Hematopoietic multipotent progenitor cell (in vitro differentiated cells): Measurements from ENCODE around the gene TOB2. TPM values are rescaled to one million over a fixed set of nuclear protein-coding genes. Genes with fewer than 3 reads are reported as not detected.
A peak's percentile ranks its signal among the peaks of the same experiment; 100 is the strongest.
"Not testable (repeated sequence)": the region's sequence is repeated elsewhere in the genome, so short reads cannot be mapped to it uniquely, and the experiment has no call there.

ENCODE experiments used
- DNase-seq, 3 donors: peaks; one replicate each; pipeline ENCODE4 v3.0.0-alpha.2; 2011 to 2015; ENCODE audit warnings: low read depth in 2 of 3, low spot score in 2 of 3
- total RNA-seq: library from RNA; depleted of rRNA; stranded (reverse); fragments of >200 nt; gene quantifications from one replicate; pipeline ENCODE4 v1.2.3, GENCODE V29; 2012

The TOB2 gene
- total RNA-seq, 1 donor, result 29.9 TPM

GRCh38 chr22:41431656-41432055, 14.9 kb downstream of the TOB2 start:
- no peak for DNase-seq

- no peak for DNase-seq
Measured at GRCh38 chr22:41429951-41430332, 16.7 kb downstream of the TOB2 start.

- no peak for DNase-seq
Measured at GRCh38 chr22:41429232-41429950, 17.2 kb downstream of the TOB2 start.

DNA sequence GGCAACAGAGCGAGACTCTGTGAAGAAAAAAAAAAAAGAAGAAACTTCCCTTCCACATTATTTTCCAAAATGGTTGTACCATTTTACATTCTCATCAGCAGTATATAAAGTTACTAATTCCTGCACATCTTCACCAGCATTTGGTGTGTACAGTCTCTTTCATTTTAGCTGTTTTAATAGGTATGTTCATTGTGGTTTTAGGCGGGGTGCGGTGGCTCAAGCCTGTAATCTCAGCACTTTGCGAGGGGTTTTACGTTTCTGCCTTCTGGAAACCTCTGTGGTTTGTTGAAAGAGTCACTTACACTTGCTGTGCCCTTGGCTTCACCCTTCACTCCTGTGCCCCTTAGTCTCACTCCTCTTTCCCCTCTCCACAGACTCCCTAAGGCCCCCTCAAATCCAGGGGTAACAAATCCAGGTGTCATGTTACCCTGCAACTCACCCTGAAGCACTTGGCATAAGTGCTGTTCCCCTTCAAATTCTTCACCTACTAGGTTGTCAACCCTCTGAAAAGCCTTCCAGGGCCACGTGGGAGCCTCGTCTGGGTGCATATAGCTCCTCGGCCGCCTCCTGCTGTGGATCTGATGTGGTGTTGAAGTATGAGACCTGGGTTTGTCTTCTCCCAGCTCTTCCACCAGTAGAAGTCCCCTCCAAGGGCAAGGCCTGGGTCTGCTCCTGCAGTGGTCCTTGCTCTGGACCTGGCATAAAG, 20.8 kb downstream of the TOB2 start:
- no peak for DNase-seq

GRCh38 chr22:41418717-41419116, 27.9 kb downstream of the TOB2 start:
- DNase-seq, result no peak

GRCh38 chr22:41417622-41418390, 28.8 kb downstream of the TOB2 start:
- DNase-seq, result no peak

DNA sequence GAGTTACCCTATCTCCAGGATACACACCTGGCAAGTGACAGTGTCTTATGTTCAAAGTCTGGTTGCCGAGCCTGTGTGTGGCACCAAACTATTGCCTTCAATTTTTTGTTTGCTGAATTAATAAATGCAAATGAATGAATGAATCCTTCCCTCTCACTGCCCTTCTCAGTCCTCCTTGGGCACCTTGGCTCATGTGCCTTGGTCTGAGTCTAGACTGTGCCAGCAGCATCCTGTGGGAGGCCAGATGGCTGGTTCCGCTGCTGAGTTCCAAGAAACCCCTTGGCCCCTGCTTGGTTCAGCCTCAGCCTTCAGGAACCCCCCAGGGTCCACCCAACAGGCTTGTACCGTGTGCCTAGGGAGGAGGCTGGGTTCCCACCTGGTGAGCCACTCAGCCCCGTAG, 31.0 kb downstream of the TOB2 start:
- no peak for DNase-seq

- no peak for DNase-seq
Measured at GRCh38 chr22:41411021-41411851, 35.4 kb downstream of the TOB2 start.

GRCh38 chr22:41410311-41410751, 36.3 kb downstream of the TOB2 start:
- DNase-seq, result no peak

DNA sequence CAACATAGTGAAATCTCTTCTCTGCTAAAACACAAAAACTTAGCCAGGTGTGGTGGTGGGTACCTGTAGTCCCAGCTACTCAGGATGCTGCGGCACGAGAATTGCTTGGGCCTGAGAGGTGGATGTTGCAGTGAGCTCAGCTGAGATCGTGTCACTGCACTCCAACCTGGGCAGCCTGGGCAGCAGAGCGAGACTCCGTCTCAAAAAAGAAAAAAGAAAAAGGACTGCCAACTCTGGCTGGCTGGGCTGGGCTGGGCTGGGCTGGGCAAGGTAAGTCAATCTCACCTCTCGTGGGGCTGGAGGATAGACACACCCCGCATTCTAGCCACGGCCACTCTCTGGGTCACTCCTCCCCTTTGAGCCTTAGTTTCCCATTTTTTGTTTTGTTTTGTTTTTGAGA, 37.9 kb downstream of the TOB2 start:
- DNase-seq, result no peak

- no peak for DNase-seq
Measured at GRCh38 chr22:41407433-41407832, 39.2 kb downstream of the TOB2 start.

- no peak for DNase-seq
Measured at GRCh38 chr22:41406410-41406809, 40.2 kb downstream of the TOB2 start.

GRCh38 chr22:41405588-41405987, 41.0 kb downstream of the TOB2 start:
- DNase-seq, result no peak

DNA sequence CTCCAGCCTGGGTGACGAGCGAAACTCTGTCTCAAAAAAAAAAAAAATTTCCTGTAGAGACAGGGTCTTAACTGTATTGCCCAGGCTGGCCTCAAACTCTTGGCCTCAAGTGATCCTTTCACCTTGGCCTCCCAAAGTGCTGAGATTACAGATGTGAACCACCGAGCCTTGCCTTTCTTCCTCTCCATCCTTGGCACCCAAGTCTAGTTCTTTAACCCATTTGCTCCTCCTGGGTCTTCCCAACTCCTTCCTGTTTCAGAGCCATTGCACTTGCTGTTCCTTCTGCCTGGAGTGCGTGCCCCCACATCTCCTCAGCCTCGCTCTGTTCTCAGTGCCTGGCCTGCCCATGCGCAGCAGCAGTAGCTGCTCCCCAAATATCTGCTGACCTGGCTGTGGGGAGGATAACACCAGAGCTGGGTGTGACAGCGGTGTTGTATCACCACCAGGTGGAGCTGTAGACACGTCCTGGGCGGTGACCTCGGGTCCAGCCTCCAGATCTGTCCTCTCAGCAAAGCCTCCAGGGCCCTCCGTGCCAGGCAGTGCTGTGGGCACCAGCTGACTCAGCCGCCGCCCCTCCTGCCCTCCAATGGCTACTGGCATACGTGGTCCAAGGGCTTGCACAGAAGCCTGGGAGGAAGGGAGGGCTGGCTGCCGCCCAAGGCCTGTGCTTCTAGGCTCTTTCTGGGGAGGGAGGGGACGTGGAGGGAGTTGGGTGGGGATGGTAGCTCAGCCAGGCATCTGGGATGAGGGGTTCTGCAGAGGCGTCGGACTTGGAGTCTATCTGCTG, 42.9 kb downstream of the TOB2 start:
- peak; percentile 69 to 93 (median 88) for DNase-seq

- not testable (repeated sequence) for DNase-seq
Measured at GRCh38 chr22:41402851-41403250, 43.8 kb downstream of the TOB2 start.

DNA sequence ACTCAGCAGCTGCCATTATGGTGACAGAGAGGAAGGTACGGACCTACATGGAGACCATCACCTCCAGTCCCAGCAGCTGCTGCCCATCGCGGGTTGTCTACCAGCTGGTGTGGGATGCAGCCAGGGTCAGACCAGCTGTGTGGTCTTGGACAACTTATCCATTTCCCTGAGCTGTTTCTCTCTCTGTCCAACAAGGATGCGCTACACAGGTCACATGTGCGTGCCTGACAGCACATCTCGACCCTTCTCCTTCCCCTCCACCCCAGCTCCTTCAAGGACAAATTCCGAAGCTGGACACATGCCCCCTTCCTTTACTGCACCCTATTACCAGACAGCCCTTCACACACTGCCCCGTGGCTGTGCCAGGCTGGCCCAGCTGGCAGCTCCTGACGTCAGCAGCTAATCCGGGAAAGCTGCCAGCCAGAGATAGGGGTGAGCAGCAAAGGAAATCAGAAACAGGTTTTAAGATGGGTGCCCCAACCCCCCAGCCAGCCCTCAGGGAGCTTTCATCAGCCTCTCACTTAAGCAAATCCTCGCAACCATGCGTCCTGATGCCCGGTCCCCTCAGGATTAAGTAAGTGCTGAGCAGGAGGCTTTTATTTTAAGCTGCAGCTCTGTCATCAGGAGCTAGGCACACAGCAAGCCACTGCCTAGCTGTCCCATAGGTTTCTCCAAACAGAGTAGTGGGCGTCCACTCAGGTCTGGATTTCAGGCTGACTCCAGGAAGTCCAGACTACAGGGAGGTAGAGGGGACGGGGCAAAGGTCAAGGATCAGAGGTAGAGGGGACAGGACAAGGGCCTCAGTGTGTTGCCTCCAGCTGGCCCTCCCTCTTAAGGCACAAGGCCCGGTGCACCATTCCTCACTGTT, 44.6 kb downstream of the TOB2 start:
- DNase-seq, result peak in 2 of 3 donors; percentile 61 to 77

GRCh38 chr22:41398921-41399320, 47.7 kb downstream of the TOB2 start:
- DNase-seq, result no peak

GRCh38 chr22:41397143-41397811, 49.3 kb downstream of the TOB2 start:
- no peak for DNase-seq
